ENCODE measurements around the gene PTPN6.

- TF ChIP-seq, protein P1, sequence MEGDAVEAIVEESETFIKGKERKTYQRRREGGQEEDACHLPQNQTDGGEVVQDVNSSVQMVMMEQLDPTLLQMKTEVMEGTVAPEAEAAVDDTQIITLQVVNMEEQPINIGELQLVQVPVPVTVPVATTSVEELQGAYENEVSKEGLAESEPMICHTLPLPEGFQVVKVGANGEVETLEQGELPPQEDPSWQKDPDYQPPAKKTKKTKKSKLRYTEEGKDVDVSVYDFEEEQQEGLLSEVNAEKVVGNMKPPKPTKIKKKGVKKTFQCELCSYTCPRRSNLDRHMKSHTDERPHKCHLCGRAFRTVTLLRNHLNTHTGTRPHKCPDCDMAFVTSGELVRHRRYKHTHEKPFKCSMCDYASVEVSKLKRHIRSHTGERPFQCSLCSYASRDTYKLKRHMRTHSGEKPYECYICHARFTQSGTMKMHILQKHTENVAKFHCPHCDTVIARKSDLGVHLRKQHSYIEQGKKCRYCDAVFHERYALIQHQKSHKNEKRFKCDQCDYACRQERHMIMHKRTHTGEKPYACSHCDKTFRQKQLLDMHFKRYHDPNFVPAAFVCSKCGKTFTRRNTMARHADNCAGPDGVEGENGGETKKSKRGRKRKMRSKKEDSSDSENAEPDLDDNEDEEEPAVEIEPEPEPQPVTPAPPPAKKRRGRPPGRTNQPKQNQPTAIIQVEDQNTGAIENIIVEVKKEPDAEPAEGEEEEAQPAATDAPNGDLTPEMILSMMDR (conservative IDR thresholded peaks at IDR 0.05; ENCODE audit: low read length) = no peak
- no peak for TF ChIP-seq EZH2phosphoT487 (IDR thresholded peaks at IDR 0.05; ENCODE audit: borderline replicate concordance, low read depth, low read length)
Observed at GRCh38 chr12:6975297-6976032, 24.3 kb downstream of the PTPN6 start.
